Right ventricle myocardium superior (tissue), 1 donor: ENCODE data around the gene MAP2K5. TPM values are rescaled to one million over a fixed set of nuclear protein-coding genes. Genes with fewer than 3 reads are reported as not detected.
A peak's percentile ranks its signal among the peaks of the same experiment; 100 is the strongest.
"Not testable (repeated sequence)": the region's sequence is repeated elsewhere in the genome, so short reads cannot be mapped to it uniquely, and the experiment has no call there.

Experiments
- ATAC-seq: fragments of 200-7000 bp; cut with Tn5 transposase; one replicate; pipeline ENCODE4 v1.9.1; 2020; ENCODE audit warnings: mild to moderate bottlenecking; ENCODE audit not compliant: poor library complexity
- DNase-seq: peaks from one replicate; pipeline ENCODE4 v3.0.0-alpha.2; 2020
- intact Hi-C: fragments of 100-400 bp; cut with DNase I; formaldehyde crosslinking; loops from one replicate; pipeline ENCODE4 v1.11.2; 2022
- total RNA-seq: library from RNA; stranded (reverse); fragmentation: NEBNext Ultra II Directional; extraction: Animal tissue kit (Norgen Biotek cat#: 25700); gene quantifications from one replicate; pipeline ENCODE4 v1.2.1, GENCODE V29; 2021
- donor health status: DM: no; HTN: yes; CAD: no; lungs with severe emphysema.

MAP2K5 gene
- total RNA-seq, 1 donor from 2014 or later, result 18.8 TPM

DNA sequence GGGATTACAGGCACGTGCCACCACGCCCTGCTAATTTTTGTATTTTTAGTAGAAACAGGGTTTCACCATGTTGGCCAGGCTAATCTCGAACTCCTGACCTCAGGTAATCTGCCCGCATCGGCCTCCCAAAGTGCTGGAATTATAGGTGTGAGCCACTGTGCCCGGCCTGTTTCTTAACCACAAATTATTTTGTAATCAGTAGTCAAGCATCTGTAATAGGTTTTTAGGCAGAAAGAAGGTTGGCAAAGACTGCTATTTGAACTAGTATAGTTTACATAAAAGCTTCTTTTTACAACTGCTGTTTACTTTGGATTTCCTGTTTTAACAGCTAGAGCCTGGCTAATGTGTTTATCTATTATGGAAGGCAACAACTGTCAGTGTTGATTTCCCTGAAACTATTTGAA lies 72.6 kb downstream of the MAP2K5 start:
- ATAC-seq, intact Hi-C loops, DNase-seq: not testable (repeated sequence)

DNA sequence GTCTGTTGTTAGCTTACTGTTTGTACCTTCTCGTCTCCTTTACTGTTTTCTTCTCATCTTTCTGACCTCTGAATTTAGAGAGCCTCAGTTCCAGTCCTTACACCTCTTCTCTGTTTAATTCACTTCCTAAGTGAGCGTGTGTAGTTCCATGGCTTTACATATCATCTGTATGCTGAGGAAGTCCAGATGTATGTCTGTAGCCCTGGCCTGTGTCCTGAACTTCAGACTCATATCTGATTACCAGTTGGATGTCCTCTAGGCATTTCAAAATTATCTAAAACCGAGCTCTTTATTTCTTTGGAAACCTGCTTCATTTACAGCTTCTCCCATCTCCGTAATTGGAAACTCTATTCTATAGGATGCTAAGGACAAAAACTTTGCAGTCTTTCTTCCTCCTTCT lies 75.8 kb downstream of the MAP2K5 start:
- DNase-seq (no peak), ATAC-seq (no peak)
- intact Hi-C loops, result no loop called here

DNA sequence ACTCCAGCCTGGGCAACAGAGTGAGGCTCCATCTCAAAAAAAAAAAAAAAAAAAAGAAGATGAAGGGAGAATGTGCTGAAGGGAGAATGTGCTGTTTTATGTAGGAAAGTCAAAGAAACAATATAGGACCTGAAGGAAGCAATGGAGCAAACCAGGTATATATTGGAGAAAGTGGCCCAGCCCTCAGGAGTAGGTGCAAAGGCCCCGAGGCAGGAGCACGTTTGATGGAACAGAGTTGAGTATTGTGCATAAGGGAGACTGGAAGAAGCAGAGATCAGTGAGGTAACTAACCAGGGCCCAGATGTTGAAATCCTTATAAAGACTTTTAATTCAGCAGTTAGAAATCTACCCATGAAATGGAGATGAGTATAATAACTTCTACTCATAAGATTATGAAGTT lies 79.6 kb downstream of the MAP2K5 start:
- intact Hi-C loops, result no loop called here
- ATAC-seq (no peak), DNase-seq (no peak)

DNA sequence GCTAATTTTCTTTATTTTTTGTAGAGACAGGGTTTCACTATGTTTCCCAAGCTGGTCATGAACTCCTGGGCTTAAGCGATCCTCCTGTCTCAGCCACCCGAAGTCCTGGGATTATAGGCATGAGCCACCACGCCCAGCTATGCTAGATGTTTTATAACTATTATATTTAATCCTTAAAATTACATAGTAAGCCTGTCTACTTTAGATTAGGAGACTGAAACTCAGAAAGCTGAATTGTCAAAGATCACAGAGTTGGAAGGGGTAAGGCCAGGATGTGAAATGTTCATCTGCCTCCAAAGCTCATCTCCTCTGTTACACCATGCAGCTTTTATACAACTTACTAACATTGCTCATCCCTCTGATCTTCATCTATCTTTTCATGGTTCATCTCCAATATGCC lies 89.8 kb downstream of the MAP2K5 start:
- DNase-seq (no peak), ATAC-seq (no peak)
- intact Hi-C loops, result no loop called here

GRCh38 chr15:67635950-67636349 lies 93.4 kb downstream of the MAP2K5 start:
- not testable (repeated sequence) for ATAC-seq

DNA sequence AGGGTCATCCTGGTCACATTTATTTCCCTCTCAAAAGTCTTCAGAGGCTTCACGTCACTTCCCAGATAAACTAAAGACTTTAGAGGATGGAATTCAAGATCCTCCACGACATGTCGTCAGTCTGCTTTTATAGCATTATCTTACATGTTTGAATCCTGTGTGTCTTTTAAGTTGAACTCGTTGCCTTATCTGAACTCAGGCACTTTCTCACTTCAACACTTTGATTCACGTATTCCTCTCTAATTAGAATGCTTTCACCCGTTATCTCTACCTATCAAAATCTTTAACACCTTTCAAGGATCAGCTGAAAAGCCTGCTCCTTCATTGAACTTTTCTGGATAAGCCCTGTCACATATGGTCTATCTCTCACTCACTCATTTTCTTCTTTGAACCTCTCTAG lies 97.1 kb downstream of the MAP2K5 start:
- DNase-seq (no peak), ATAC-seq (peak; percentile 29)
- intact Hi-C loops, result no loop called here

More at GRCh38 chr15:67635950-67636349, 93.4 kb downstream of the MAP2K5 start:
- DNase-seq, intact Hi-C loops: not testable (repeated sequence)

GRCh38 chr15:67641453-67641852 lies 99.0 kb downstream of the MAP2K5 start:
- intact Hi-C loops, result no loop called here
- ATAC-seq, result no peak

GRCh38 chr15:67646847-67647246 lies 104.3 kb downstream of the MAP2K5 start:
- intact Hi-C loops, result no loop called here
- ATAC-seq (no peak), DNase-seq (no peak)

More at GRCh38 chr15:67641453-67641852, 99.0 kb downstream of the MAP2K5 start:
- no peak for DNase-seq

- DNase-seq, result no peak
- intact Hi-C loops, result no loop called here
Observed at GRCh38 chr15:67652586-67652985, 110.1 kb downstream of the MAP2K5 start.

DNA sequence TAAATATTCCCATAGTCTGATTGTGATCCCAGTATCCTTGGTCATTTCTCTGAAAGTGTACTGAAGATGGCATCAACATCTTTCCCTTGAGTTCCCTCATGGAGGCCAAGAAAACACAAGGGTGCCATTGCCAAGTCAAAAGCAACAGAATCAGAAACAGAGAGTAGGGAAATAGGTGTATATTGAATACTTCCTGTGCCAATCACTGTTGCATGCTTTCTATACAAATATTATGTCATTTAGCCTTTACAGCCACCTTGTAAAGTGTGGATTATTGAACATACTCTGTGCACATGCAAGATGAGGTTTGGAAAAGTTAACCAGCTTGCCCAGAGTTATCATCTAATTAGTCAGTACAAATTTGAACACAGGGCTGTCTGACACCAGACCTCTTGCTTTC lies 117.9 kb downstream of the MAP2K5 start:
- ATAC-seq (no peak), DNase-seq (no peak)
- intact Hi-C loops, result no loop called here

More at GRCh38 chr15:67652586-67652985, 110.1 kb downstream of the MAP2K5 start:
- ATAC-seq, result no peak

GRCh38 chr15:67660874-67661606 lies 118.5 kb downstream of the MAP2K5 start:
- intact Hi-C loops, result no loop called here
- no peak for ATAC-seq
- no peak for DNase-seq

- DNase-seq (no peak), ATAC-seq (no peak)
- intact Hi-C loops, result no loop called here
Observed at GRCh38 chr15:67670647-67671305, 128.3 kb downstream of the MAP2K5 start.

GRCh38 chr15:67672834-67673233 lies 130.3 kb downstream of the MAP2K5 start:
- ATAC-seq, DNase-seq, intact Hi-C loops: not testable (repeated sequence)

DNA sequence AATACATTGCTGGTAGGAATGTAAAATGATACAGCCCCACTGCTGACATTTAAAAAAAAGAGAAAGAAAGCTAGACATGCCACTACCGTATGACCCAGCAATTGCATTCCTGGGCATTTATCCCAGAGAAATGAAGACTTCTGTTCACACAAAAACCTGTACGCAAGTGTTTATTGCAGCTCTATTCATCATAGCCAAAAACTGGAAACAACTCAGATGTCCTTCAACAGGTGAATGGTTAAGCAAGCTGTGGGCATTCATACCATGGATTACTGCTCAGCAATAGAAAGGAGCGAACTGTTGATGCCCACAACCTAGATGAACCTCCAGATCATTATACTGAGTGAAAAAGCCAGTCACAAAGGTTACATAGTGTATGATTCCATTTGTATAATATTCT lies 132.5 kb downstream of the MAP2K5 start:
- ATAC-seq, result no peak
- DNase-seq, result no peak
- intact Hi-C loops, result no loop called here

GRCh38 chr15:67678089-67678488 lies 135.6 kb downstream of the MAP2K5 start:
- intact Hi-C loops, result no loop called here
- DNase-seq (no peak), ATAC-seq (no peak)

DNA sequence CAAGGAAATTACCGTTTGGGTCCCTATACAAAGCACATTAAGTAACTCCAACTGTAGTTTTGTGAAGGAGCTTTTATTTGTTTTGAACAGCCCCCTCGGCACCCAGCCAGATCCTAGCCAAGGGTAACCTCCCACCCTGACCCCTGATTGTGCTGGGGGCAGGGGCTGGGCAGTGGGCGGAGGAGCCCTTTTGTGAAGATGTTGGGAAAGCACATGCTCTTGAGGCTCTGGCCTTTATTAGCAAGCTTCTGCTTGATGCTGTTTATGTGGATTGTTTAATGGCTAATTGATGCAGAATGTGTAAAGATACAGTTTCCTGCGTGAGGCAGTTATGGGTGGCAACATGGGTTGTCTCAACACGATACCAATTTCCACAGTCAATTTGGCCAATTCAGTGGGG lies 136.5 kb downstream of the MAP2K5 start:
- ATAC-seq, result no peak
- DNase-seq, result no peak
- intact Hi-C loops, result no loop called here

- DNase-seq (no peak), ATAC-seq (no peak)
- intact Hi-C loops, result no loop called here
Observed at GRCh38 chr15:67680641-67681040, 138.1 kb downstream of the MAP2K5 start.

GRCh38 chr15:67685008-67685599 lies 142.6 kb downstream of the MAP2K5 start:
- intact Hi-C loops, result no loop called here
- ATAC-seq, result no peak

GRCh38 chr15:67685716-67686115 lies 143.2 kb downstream of the MAP2K5 start:
- intact Hi-C loops, result no loop called here
- DNase-seq (no peak), ATAC-seq (no peak)

More at GRCh38 chr15:67685008-67685599, 142.6 kb downstream of the MAP2K5 start:
- no peak for DNase-seq

GRCh38 chr15:67690936-67691335 lies 148.4 kb downstream of the MAP2K5 start:
- DNase-seq (no peak), ATAC-seq (no peak)
- intact Hi-C loops, result no loop called here
